Measurements from ENCODE around the gene DCPS. TPM values are rescaled to one million over a fixed set of nuclear protein-coding genes. Genes with fewer than 3 reads are reported as not detected.
"Not testable (repeated sequence)": the region's sequence is repeated elsewhere in the genome, so short reads cannot be mapped to it uniquely, and the experiment has no call there.

Gene DCPS
- total RNA-seq, 1 donor from 2014 or later = 15.2 TPM

GRCh38 chr11:126378763-126379162, 74.9 kb downstream of the DCPS start:
- peak; percentile 30 for DNase-seq (ENCODE audit: low read depth, low spot score)

GRCh38 chr11:126380909-126381308, 77.0 kb downstream of the DCPS start:
- DNase-seq (ENCODE audit: low read depth, low spot score) = no peak

- DNase-seq (ENCODE audit: low read depth, low spot score) = not testable (repeated sequence)
Measured at GRCh38 chr11:126381960-126382359, 78.1 kb downstream of the DCPS start.

GRCh38 chr11:126382641-126383040, 78.8 kb downstream of the DCPS start:
- not testable (repeated sequence) for DNase-seq (ENCODE audit: low read depth, low spot score)

- no peak for DNase-seq (ENCODE audit: low read depth, low spot score)
Measured at GRCh38 chr11:126383339-126384335, 79.8 kb downstream of the DCPS start.

GRCh38 chr11:126384449-126385070, 80.7 kb downstream of the DCPS start:
- no peak for DNase-seq (ENCODE audit: low read depth, low spot score)

- no peak for DNase-seq (ENCODE audit: low read depth, low spot score)
Measured at GRCh38 chr11:126385991-126386728, 82.3 kb downstream of the DCPS start.

GRCh38 chr11:126386729-126387071, 82.8 kb downstream of the DCPS start:
- not testable (repeated sequence) for DNase-seq (ENCODE audit: low read depth, low spot score)

- no peak for DNase-seq (ENCODE audit: low read depth, low spot score)
Measured at GRCh38 chr11:126387857-126388256, 84.0 kb downstream of the DCPS start.

- no peak for DNase-seq (ENCODE audit: low read depth, low spot score)
Measured at GRCh38 chr11:126390272-126390867, 86.5 kb downstream of the DCPS start.

- no peak for DNase-seq (ENCODE audit: low read depth, low spot score)
Measured at GRCh38 chr11:126391286-126391954, 87.6 kb downstream of the DCPS start.

GRCh38 chr11:126391970-126392632, 88.2 kb downstream of the DCPS start:
- DNase-seq (ENCODE audit: low read depth, low spot score) = no peak

- no peak for DNase-seq (ENCODE audit: low read depth, low spot score)
Measured at GRCh38 chr11:126392633-126393013, 88.8 kb downstream of the DCPS start.

- no peak for DNase-seq (ENCODE audit: low read depth, low spot score)
Measured at GRCh38 chr11:126393143-126393542, 89.3 kb downstream of the DCPS start.

GRCh38 chr11:126394036-126394435, 90.2 kb downstream of the DCPS start:
- DNase-seq (ENCODE audit: low read depth, low spot score) = no peak

- DNase-seq (ENCODE audit: low read depth, low spot score) = not testable (repeated sequence)
Measured at GRCh38 chr11:126394634-126395072, 90.8 kb downstream of the DCPS start.

Measured in pulmonary artery endothelial cell (primary cell).